GM18511 (cell line): ENCODE results near the gene TECRL.

Experiments used
- ATAC-seq: cut with Tn5 transposase; IDR thresholded peaks from one replicate; pipeline ENCODE4 v1.9.1; 2021; ENCODE audit warnings: mild to moderate bottlenecking, moderate library complexity; ENCODE audit not compliant: unreplicated experiment

TECRL gene

DNA sequence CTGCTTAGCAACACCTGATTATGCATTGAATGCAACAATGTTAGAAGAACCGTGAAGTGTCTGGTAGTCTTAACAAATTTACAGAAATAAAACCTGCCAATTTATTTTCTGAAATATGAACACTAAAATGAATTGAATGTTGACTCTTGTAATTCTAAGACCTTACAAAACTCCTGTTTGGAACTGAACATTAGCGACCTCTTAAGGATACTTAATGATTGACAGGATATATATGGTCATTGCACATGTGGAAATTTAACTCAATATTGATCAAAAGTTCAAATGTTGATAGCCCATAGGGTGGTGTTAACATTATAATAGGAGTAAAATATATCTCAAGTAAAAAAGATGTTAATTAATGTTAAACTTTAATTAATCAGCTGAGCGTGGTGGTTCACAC, 79.1 kb downstream of the TECRL start:
- ATAC-seq = no peak

- no peak for ATAC-seq
These were observed 82.0 kb downstream of the TECRL start for GRCh38 chr4:64327237-64327636.

DNA sequence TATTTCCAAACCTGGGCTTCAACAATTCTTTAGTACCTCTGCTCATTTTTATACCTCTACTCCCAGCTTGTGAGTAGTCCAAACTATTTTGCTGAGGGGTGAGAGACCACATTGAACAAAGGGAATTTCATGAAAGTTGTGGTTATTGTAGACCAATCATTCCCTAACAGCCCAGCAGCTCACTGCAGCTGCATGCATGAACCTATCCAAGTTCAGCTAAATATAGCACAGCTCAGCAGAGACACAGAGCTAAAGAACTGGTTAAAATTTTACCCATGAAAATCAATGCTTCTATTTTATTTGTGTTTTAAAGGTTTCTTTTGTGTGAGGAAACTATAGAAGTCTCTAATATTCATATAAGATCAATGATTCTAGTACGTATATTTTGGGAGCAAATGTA, 82.7 kb downstream of the TECRL start:
- no peak for ATAC-seq

GRCh38 chr4:64306255-64306565, 103.0 kb downstream of the TECRL start:
- ATAC-seq = no peak

- ATAC-seq = no peak
These were observed 103.5 kb downstream of the TECRL start for GRCh38 chr4:64305565-64306254.

DNA sequence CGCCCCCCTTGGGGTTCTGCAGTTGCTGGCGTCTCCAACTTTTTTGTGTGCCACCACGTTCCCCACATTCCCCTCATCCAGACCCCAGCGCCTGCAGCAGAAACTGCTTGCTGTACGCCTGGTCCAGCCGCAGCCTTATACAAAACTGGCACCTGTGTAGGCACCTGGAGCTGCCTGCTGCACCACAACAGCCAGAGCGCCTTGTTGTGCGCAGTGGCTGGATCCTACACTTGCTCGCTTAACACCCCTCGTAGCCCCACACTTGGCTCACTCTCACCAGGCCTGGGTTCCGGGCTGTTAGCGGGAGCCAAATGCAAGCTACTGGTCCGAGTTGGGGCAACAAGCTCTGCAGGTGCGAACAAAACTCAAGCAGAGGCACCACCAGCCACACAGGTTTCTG, 136.8 kb downstream of the TECRL start:
- ATAC-seq = no peak

DNA sequence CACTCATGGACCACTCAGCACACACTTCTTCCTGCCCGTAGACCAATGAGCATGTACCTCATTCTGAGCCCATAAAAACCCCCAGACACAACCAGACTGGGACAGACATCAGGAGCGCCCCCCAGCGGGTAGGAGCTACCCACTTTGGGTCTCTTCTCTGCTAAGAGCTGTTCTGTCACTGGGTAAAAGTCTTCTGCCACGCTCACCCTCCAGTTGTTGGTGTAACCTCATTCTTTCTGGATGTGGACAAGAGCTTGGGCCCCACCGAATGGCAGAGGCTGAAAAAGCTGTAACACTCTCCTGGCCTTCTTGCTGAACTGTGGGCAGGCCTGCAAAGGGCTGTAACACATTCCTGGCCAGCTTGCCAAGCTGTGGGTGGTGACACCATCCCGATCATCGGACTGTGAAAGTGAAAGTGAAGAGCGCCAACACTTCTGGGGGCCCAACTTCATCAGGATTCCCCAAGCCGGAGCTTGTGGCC, 137.6 kb downstream of the TECRL start:
- no peak for ATAC-seq

GRCh38 chr4:64266669-64267068, 142.6 kb downstream of the TECRL start:
- no peak for ATAC-seq

GRCh38 chr4:64266263-64266662, 143.0 kb downstream of the TECRL start:
- no peak for ATAC-seq

DNA sequence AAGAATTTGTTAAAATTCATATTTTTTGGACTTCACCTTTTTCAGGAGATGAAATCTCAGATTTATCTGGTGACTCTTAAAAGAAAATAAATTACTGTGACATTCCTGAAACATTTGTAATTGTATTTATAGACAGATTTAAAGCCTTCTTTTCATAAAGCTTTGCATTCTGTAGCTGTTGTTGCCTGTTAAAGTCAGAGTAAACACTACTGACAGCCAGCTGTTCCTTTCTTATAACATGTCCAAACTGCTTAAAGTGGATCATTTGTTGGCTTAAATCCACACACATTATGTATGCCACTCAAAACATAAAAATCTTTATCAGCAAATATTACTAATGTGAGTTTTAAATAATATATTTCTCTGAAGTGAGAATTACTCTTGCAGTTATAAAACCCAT, 157.5 kb downstream of the TECRL start:
- no peak for ATAC-seq

GRCh38 chr4:64250488-64250887, 158.8 kb downstream of the TECRL start:
- no peak for ATAC-seq

DNA sequence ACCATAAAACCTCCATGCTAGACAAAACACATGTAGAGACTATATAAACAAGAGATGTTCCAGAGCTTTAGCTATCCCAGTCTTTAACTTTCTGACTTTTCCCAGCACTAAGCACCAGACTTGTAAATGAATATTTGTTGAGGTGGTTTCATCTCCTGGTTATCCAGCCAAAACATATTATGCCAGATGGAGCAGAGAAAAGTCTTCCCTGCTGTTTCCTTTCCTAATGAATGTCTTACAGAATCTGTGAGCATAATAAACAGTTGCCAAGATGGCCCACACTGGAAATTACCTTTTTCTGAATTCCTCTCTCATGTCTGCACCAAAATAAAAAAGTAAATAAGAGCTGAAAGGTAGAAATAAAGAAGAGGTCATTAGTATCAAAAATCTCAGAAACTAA, 159.2 kb downstream of the TECRL start:
- ATAC-seq = no peak

DNA sequence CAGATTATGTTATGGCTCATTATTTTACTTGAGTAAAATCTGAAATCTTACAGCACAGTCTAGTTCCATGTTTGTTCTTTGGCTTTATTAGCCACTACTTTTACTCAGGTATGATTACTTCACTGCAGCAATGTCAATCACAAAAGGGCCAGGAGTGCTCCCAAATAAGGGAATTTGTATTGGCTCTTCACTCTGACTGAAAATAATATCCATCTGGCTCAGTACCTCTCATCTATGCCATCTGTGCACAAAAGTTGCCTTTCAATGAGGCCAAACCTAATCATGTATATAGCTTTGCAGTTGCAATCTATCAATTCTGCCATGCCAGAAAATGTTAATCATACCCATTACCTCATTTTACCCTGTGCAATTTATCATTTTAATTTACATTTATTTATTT, 161.1 kb downstream of the TECRL start:
- ATAC-seq = no peak

DNA sequence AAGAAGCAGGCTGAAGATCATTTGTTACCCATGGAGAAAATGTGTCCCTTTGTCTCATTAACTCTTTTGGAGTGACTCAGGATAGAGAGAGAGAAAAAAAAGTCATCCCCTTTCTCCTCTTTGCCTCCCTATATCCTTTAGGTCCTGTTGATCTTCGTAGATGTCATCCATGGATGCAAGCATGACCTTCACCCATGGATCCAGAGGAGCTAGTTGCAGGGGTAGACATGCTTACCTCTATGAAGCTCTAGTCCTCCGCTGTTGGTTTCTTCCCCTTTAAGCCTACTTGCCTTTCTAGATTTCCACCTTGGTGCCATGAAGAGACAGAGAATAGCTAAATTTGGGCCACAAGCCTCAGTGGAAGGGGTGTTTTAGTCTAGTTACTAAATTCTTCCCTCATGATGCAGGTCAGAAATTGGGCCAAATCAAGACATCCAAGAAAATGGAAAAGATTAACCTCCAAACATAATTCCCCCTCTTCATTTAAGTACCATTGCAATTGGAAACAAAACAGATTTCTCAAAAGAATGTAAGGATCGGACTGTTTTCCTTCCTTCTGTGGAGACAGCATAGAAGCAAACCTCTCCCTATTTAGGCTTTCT, 178.4 kb downstream of the TECRL start:
- no peak for ATAC-seq
